Subcutaneous adipose tissue (tissue), 4 donors: ENCODE results near the gene SNX25. TPM values are rescaled to one million over a fixed set of nuclear protein-coding genes. Genes with fewer than 3 reads are reported as not detected.

ENCODE experiments used
- total RNA-seq, 4 donors: library from RNA; depleted of rRNA; stranded (reverse); fragments of >200 nt; gene quantifications; one replicate each; pipeline ENCODE4 v1.1.0, GENCODE V29; 2016
- TF ChIP-seq, protein P1 (sequence below): fragments of 450-650 bp; IDR thresholded peaks from one replicate; pipeline ENCODE4 v1.5.1; 2016; ENCODE audit warnings: low read depth, mild to moderate bottlenecking, control low read depth, antibody characterized with exemption, moderate library complexity

The SNX25 gene
- total RNA-seq, 4 donors from 2014 or later, result 10.2 to 24.1 (median 14.0) TPM

DNA sequence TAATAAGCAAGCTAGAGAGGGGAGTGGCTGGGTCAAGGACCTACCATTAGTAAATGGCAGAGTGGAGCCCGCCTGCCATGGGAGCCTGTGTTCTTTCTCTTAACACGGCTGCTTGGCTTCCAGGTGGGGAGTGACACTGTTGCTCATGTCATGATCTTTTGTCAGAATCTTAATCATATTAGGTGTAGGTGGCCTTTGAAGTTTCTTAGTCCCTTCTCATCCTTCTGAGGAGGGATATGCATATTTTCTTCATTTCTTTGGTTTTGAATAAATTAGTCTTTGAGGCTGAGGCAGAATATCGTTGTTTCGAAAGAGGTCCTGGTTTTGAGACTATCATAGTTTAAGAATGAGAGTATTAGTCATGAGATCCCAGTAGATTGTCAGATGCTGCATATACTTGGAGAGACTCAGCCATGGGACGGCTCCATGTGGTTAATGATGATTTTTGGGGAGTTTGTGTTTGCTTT lies 28.9 kb downstream of the SNX25 start:
- TF ChIP-seq, protein P1, sequence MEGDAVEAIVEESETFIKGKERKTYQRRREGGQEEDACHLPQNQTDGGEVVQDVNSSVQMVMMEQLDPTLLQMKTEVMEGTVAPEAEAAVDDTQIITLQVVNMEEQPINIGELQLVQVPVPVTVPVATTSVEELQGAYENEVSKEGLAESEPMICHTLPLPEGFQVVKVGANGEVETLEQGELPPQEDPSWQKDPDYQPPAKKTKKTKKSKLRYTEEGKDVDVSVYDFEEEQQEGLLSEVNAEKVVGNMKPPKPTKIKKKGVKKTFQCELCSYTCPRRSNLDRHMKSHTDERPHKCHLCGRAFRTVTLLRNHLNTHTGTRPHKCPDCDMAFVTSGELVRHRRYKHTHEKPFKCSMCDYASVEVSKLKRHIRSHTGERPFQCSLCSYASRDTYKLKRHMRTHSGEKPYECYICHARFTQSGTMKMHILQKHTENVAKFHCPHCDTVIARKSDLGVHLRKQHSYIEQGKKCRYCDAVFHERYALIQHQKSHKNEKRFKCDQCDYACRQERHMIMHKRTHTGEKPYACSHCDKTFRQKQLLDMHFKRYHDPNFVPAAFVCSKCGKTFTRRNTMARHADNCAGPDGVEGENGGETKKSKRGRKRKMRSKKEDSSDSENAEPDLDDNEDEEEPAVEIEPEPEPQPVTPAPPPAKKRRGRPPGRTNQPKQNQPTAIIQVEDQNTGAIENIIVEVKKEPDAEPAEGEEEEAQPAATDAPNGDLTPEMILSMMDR, result no peak

DNA sequence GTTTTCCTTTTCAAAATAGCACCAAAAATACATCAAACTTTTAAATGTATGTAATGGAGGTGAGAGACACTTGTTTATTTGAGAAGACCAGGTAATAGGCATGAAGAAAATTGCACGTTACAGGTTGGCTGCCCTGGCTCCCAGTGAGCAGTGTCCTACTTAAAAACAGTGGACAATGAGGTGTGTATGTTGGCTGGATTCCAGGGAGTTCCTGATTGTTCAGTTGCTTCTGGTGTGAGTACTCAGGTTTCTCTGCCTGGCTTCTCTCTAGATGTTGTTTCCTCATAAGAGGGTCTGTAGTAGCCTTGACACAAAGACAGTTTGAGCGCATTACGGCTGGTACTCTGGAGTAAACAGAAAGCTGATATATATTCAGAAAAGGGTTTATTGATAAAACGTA lies 29.4 kb downstream of the SNX25 start:
- TF ChIP-seq, protein P1, result no peak

DNA sequence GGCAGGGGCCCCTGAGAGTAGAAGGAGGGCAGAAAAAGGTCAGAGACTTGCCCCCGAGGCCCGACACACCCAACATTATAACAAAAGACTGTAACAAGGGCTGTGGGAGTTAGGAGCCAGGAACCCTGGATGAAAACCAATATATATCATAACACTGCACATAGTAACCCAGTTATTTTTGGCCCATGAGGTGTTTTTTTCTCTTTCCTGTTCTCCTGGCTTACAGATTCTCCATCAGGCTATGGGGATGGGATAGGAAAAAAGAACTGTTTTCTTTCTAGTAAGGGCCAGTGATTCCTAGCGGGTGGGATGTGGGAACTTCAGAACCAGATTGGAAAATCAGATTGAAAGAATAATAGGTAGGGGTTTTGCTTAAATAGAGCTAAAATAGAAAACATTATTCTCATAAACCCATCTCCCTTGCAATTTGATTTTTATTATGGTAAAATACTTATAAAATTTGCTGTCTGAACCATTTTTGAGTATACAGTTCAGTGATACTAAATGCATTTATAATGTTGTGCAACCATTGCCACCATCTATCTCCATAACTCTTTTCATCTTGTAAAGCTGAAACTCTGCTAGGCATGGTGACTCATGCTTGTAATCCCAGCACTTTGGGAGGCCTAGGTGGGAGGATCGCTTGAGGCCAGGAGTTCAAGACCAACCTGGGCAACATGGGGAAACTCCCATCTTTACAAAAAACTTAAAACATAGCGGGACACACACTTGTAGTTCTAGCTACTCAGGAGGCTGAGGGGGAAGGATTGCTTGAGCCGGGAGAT lies 33.5 kb downstream of the SNX25 start:
- TF ChIP-seq, protein P1, result no peak

DNA sequence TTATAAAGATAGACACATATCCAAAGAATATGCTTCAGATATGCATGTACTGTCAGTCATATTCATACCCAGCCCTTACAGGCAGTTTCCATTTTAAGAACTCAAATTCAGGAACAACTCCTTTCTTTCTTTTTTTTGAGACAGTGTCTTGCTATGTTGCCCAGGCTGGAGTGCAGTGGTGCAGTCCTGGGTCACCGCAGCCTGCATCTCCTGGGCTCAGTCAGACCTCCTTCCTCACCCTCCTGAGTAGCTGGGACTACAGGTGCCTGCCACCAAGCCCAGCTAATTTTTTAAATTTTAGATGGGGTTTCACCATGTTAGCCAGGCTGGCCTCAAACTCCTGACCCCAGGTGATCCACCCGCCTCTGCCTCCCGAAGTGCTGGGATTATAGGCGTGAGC lies 34.5 kb downstream of the SNX25 start:
- TF ChIP-seq, protein P1, result no peak

DNA sequence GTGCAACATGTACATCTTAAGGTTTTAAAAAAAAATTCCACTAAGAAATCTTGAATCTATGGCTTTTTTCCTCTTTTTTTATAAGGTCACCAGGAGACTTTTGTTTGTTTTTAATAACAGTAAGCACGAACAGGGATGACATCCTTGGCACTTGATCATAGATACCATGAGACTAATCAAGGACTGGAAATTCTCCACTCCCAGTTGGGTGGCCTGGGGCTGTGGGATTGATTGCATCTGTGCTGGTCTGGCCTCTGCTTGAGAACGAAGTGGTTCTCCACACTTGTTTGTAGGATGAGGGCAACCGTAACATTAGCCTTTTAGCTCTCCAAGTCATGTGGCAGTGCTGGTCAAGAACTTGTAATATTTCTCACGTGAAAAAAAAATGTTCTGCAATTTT lies 35.4 kb downstream of the SNX25 start:
- TF ChIP-seq, protein P1, result no peak

DNA sequence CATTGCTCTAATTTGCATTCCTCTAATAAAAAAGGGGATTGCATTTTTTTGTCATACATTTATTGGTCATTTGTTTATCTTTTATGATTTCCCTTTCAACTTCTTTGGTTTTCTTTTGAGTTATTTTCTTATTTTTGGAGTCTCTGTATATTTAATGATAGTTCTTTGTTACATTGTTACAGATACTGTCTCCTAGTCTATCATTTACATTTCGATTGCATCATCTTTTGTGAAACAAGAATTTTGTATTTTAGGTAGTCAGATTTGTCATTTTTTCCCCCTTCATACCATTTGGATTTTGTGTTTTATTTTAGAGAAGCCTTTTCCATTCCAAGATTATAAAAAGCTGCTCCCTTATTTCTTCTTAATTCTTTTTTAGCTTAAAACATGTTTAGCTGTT lies 37.1 kb downstream of the SNX25 start:
- TF ChIP-seq, protein P1, result no peak

DNA sequence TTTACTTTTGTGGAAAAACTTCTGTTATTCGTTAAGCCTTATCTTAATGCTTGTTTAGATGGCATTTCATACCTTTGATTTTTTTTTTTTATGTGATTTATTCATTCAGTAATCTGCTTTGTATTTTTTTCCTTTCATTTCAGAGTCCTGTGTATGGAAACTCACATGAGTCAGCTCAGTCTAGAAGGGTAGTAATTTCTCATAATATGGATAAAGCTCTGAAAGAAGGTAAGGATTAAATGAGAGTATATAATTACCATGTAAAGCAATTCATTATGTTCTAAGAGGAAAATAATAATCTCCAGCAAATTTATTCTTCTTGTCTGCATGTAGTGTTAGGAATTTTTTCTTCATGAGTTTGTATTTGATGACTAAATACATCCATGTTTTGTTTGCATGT lies 37.8 kb downstream of the SNX25 start:
- TF ChIP-seq, protein P1, result no peak
